Measurements from ENCODE around the gene GH2. TPM values are rescaled to one million over a fixed set of nuclear protein-coding genes. Genes with fewer than 3 reads are reported as not detected.
"Not testable (repeated sequence)": the region's sequence is repeated elsewhere in the genome, so short reads cannot be mapped to it uniquely, and the experiment has no call there.

GH2 gene
- total RNA-seq, 8 experiments from 2014 or later: not detected

- 0 to 87% (median 56%) methylated on average over 1 to 6 of the region's 8 CpGs; no CpG with 5 or more reads in 2 of the 10 experiments for WGBS, 10 experiments
- no peak for ATAC-seq (replicated peaks in 6 of 8)
- H3K4me3 ChIP-seq: no peak overlapping the region
- in situ Hi-C loops (cut with MboI; ENCODE audit: low pct_unique_long_range_greater_than_20kb in 2 of 9, low sequenced_read_pairs in 9 of 9, unreplicated experiment in 9 of 9): no loop called here
- no peak overlapping the region for H3K27ac ChIP-seq
- H3K4me1 ChIP-seq (replicated peaks in 1 of 2): peaks cover 0 to 5% of the 10 kb centered on the region in 2 donors
Observed at GRCh38 chr17:63855185-63855584, 26.6 kb downstream of the GH2 start.

DNA sequence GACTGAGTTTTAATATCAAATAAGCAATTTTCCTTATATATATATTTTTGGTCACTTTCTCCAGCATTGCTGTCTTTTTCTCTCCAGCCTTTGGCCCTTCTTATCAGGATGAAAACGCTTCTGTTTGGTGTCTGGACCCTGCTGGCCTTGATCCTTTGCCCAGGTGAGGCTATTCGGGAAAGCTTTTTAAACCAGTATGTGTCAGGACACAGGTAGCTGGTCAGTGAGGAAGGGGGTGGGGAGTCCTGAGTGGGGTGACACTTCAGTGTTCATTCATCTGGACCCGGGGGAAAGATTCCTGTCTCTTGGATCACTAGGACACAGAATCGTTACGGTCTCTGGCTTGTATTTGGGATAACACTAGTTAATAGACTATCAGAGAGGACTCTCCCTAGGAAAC, 27.0 kb downstream of the GH2 start:
- 13 to 80% (median 58%) methylated on average over 1 to 5 of the region's 5 CpGs; no CpG with 5 or more reads in 2 of the 10 experiments for WGBS, 10 experiments
- no peak for ATAC-seq (replicated peaks in 6 of 8)
- Histone ChIP-seq H3K4me1 (replicated peaks in 1 of 2) (peaks cover 0 to 5% of the 10 kb centered on the region in 2 donors), H3K4me3 (no peak overlapping the region), H3K27ac (no peak overlapping the region)
- in situ Hi-C loops (cut with MboI; ENCODE audit: low pct_unique_long_range_greater_than_20kb in 2 of 9, low sequenced_read_pairs in 9 of 9, unreplicated experiment in 9 of 9): no loop called here

DNA sequence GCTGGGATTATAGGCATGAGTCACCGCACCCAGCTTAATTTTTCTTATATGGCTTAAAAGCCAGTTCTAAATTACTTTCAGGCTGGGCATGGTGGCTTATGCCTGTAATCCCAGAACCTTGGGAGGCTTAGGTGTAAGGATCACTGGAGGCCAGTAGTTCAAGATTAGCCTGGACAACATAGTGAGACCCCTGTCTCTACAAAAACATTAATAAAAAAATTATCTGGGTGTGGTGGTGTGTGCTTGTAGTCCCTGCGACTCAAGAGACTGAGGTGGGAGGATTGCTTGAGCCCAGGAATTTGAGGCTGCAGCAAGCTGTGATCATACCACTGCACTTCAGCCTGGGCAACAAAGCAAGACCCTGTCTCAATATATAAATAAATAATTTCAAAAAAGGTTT, 28.5 kb downstream of the GH2 start:
- WGBS, 10 experiments: 50 to 100% (median 79%) methylated on average over 1 to 2 of the region's 2 CpGs; no CpG with 5 or more reads in 1 of the 10 experiments
- H3K4me3 ChIP-seq: no peak overlapping the region
- in situ Hi-C loops (cut with MboI; ENCODE audit: low pct_unique_long_range_greater_than_20kb in 2 of 9, low sequenced_read_pairs in 9 of 9, unreplicated experiment in 9 of 9): no loop called here
- ATAC-seq (replicated peaks in 6 of 8): no peak
- H3K27ac ChIP-seq: no peak overlapping the region
- no peaks in the 10 kb centered on the region for H3K4me1 ChIP-seq (replicated peaks in 1 of 2)

DNA sequence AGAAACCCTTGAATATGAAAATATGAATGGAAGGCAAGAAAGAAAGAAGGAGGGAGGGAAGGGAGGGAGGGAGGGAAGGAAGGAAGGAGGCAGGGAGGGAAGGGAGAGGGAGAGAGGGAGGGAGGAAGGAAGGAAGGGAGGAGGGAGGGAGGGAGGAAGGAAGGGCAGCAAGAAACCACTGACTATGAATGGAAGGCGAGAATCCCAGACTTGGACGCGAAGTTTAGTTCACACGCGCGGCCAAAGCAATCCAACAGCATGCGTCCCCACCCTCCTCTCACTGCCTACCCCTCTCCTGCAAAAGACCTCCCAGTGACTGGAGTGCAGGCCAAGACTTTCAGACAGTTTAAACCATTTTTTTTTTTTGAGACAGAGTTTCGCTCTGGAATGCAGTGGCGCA, 31.3 kb downstream of the GH2 start:
- ATAC-seq (replicated peaks in 6 of 8): no peak
- Histone ChIP-seq H3K27ac (no peak overlapping the region), H3K4me1 (replicated peaks in 1 of 2) (no peaks in the 10 kb centered on the region), H3K4me3 (no peak overlapping the region)
- in situ Hi-C loops (cut with MboI; ENCODE audit: low pct_unique_long_range_greater_than_20kb in 2 of 9, low sequenced_read_pairs in 9 of 9, unreplicated experiment in 9 of 9): no loop called here
- WGBS, 10 experiments: 60 to 100% (median 86%) methylated on average over 1 to 2 of the region's 9 CpGs; no CpG with 5 or more reads in 7 of the 10 experiments

DNA sequence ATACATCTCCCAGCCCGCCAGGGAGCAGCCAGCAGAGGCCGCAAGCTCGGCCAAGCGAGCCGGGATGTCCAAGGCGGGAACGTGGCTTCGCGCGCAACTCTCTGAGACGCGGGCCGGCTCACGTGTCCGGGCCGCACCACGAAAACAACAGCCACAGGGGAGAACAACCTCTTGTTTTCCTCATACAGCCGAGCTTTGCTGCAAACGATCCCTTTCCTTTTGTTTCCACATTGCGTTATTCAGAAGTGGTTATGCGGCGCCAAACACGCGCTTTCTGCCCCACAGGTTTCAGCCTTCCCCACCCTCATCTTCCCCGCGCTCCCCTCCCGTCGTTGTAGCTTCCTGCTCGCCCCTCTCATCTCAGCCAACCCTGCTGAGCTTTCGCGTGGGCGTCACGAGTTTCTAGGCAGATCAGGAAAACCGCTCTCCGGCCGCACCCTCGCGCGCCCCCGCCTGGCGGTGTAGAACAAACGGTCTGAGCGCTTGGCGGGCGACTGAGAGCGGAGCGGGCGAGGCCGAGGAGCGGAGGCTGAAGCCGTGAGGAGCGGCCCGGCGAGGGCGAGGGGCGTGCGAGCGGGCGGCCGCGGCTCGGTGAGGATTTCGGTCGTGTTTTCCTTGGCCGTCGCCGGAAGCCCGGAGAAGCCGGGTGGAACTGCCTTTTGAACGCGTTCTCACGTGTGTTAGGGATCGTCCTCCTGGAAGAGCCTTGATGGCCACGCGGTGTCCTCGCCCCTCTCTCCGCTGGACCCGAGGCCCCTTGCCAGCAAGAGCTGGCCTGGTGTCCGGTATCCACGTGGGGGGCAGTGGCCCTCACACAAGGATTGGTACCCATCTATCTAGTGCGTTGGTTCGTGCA, 32.7 kb downstream of the GH2 start:
- Histone ChIP-seq H3K4me3 (no peak overlapping the region), H3K27ac (no peak overlapping the region), H3K4me1 (replicated peaks in 1 of 2) (no peaks in the 10 kb centered on the region)
- ATAC-seq (replicated peaks in 6 of 8): peak in 4 of 8 experiments; percentile 28 to 99 (median 98)
- 0 to 94% (median 72%) methylated on average over 3 to 29 of the region's 82 CpGs; no CpG with 5 or more reads in 2 of the 10 experiments for WGBS, 10 experiments
- in situ Hi-C loops (cut with MboI; ENCODE audit: low pct_unique_long_range_greater_than_20kb in 2 of 9, low sequenced_read_pairs in 9 of 9, unreplicated experiment in 9 of 9): no loop called here

DNA sequence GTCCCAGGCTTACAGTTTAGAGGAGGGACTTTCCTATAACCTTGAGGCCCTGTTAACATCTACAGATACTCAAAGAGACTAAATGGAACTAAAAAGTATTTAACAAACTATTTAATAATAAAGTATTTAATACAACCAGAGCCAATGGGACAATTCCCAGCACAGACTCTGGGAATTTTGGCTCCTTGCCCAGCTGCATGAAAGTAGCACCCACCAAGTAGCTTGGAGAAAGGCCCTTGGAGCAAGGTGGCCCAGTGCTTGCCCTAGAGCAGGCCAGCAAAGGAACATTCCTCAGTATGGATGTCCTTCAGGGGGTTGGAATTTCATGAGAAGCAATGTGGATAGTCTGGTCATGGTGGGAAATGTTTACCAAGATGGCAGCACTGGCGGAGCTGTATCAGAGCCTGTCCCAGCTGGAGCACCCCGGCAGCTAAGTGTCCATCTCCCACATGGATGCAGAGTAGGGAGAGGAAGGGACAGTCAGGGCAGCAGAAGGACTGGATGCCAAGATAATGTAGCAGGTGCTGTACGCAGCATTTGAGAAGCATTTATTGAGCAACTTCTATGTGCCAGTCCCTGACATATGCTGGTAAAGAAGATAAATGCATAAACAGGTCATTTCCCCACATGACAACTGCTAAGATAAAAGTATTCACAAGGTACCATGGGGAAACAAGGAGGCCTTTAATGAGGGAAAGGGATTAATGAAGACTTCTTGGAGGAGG, 34.1 kb downstream of the GH2 start:
- no peaks in the 10 kb centered on the region for H3K4me1 ChIP-seq (replicated peaks in 1 of 2)
- ATAC-seq (replicated peaks in 6 of 8): no peak
- H3K27ac ChIP-seq: no peak overlapping the region
- in situ Hi-C loops (cut with MboI; ENCODE audit: low pct_unique_long_range_greater_than_20kb in 2 of 9, low sequenced_read_pairs in 9 of 9, unreplicated experiment in 9 of 9): no loop called here
- H3K4me3 ChIP-seq: no peak overlapping the region
- whole genome bisulfite sequencing, 10 experiments: 62 to 100% (median 94%) methylated on average over 1 to 3 of the region's 3 CpGs; no CpG with 5 or more reads in 4 of the 10 experiments

GRCh38 chr17:63845509-63845908, 36.2 kb downstream of the GH2 start:
- Histone ChIP-seq H3K27ac (no peak overlapping the region), H3K4me1 (replicated peaks in 1 of 2) (peaks cover 8 to 9% of the 10 kb centered on the region in 2 donors), H3K4me3 (no peak overlapping the region)
- 0 to 100% (median 30%) methylated on average over 1 of the region's 1 CpG; no CpG with 5 or more reads in 2 of the 10 experiments for WGBS, 10 experiments
- ATAC-seq (replicated peaks in 6 of 8): no peak
- in situ Hi-C loops (cut with MboI; ENCODE audit: low pct_unique_long_range_greater_than_20kb in 2 of 9, low sequenced_read_pairs in 9 of 9, unreplicated experiment in 9 of 9): no loop called here

DNA sequence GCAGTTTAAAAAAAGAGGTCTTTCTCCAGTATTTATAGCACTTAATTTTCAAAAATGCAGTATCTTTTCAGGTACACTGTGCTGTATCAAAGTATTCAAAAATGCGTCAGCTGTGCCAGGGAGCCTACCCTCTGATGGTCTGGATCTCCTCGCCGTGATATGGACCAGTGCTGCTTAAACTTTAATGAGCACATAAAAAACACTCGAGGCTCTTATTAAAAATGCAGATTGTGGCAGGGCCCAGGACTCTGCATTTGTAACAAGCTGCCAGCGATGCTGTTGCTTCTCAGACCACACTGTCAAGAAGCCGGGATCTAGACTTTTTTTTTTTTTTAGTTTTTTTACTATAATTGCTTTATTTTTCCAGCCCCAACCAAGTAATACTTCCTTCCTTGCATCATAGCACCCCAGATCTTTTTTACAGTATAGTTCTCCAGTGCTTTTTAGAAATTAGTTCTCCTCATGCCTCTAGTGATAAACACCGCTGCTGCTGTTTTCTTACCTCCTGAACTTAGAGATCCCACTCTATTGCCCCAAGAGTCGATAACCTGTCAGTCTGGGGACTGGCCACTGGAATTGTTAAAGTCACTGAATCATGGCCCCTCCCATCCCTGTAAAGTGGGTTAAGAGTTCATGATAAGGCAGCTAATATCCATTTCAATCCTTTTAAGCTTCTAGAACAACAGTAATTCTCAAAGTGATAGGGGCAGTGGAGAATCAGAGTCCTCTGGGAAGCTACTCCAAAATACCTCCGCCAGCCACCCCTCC, 37.6 kb downstream of the GH2 start:
- Histone ChIP-seq H3K4me3 (no peak overlapping the region), H3K4me1 (replicated peaks in 1 of 2) (peaks cover 14 to 23% of the 10 kb centered on the region in 2 donors), H3K27ac (no peak overlapping the region)
- no peak for ATAC-seq (replicated peaks in 6 of 8)
- in situ Hi-C loops (cut with MboI; ENCODE audit: low pct_unique_long_range_greater_than_20kb in 2 of 9, low sequenced_read_pairs in 9 of 9, unreplicated experiment in 9 of 9): no loop called here
- WGBS, 10 experiments: 47 to 97% (median 93%) methylated on average over 3 to 9 of the region's 9 CpGs

DNA sequence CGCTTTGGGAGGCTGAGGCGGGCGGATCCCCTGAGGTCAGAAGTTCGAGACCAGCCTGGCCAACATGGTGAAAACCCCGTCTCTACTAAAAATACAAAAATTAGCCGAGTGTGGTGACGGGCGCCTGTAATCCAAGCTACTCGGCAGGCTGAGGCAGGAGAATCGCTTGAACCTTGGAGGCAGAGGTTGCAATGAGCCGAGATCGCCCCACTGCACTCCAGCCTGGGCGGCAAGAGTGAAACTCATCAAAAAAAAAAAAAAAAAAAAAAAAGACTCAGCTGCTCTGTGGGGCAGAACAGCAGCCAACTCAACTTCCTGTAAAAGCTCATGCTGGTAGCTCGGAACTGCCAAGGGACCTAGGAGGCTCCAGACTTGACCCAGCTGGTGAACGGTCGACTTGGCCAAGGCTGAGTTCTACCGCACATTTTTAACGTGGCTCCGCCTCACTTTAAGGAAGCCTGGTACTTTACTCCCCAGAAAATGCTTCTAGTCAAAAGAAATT, 38.3 kb downstream of the GH2 start:
- H3K27ac ChIP-seq; in situ Hi-C loops (cut with MboI; ENCODE audit: low pct_unique_long_range_greater_than_20kb in 2 of 9, low sequenced_read_pairs in 9 of 9, unreplicated experiment in 9 of 9): not testable (repeated sequence)
- Histone ChIP-seq H3K4me3 (peak overlapping the region; percentile 54 to 71 (median 62)), H3K4me1 (replicated peaks in 1 of 2) (peaks cover 20 to 30% of the 10 kb centered on the region in 2 donors)
- ATAC-seq (replicated peaks in 6 of 8): peak in 1 of 8 experiments; percentile 1
- 0 to 90% (median 49%) methylated on average over 1 to 8 of the region's 19 CpGs; no CpG with 5 or more reads in 2 of the 10 experiments for WGBS, 10 experiments

- peak; percentile 58 to 84 (median 80) for ATAC-seq (replicated peaks in 6 of 8)
- H3K4me1 ChIP-seq (replicated peaks in 1 of 2): peaks cover 22 to 36% of the 10 kb centered on the region in 2 donors
- H3K4me3 ChIP-seq: peak within 1 kb of the TSS; percentile 54 to 71 (median 62)
- WGBS, 10 experiments: 0 to 3% (median 0%) methylated on average over 1 to 7 of the region's 92 CpGs; no CpG with 5 or more reads in 7 of the 10 experiments
- H3K27ac ChIP-seq: peak within 1 kb of the TSS; percentile 24 to 68
- in situ Hi-C loops (cut with MboI; ENCODE audit: low pct_unique_long_range_greater_than_20kb in 2 of 9, low sequenced_read_pairs in 9 of 9, unreplicated experiment in 9 of 9): no loop called here
Observed at GRCh38 chr17:63842540-63843386, 39.0 kb downstream of the GH2 start, which contains the start of gene SMARCD2. Gene SMARCD2, minus strand, starts transcription at chr17:63842685. Its CDS starts 11 bp downstream, at chr17:63842674.

DNA sequence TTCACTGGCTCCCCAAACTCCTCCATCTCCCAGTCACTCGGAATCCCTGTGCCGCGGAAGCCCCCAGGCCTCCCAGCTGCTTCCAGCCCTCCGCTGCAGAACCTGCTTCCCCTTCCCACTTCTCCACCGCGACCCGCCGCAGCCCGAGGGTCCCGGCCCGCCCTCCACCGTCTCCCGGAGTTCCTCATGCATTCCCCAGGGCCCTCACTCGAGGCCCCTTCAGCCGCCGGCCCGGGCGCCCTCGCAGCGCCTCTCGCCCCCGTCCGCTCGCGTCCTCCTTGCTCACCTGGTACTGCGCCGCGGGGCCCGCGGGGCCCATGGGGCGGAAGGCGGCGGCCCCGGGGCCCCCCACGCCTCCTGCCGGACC, 39.6 kb downstream of the GH2 start:
- WGBS, 10 experiments: 0% methylated on average over 1 to 3 of the region's 36 CpGs; no CpG with 5 or more reads in 8 of the 10 experiments
- peak overlapping the region; percentile 24 to 68 for H3K27ac ChIP-seq
- H3K4me3 ChIP-seq: peak overlapping the region; percentile 54 to 71 (median 62)
- in situ Hi-C loops (cut with MboI; ENCODE audit: low pct_unique_long_range_greater_than_20kb in 2 of 9, low sequenced_read_pairs in 9 of 9, unreplicated experiment in 9 of 9): no loop called here
- ATAC-seq (replicated peaks in 6 of 8): peak in 5 of 8 experiments; percentile 10 to 51 (median 48)
- H3K4me1 ChIP-seq (replicated peaks in 1 of 2): peaks cover 22 to 36% of the 10 kb centered on the region in 2 donors

Data from motor neuron (in vitro differentiated cells).